Muscle of arm (tissue), 14 donors: Measurements from ENCODE around the gene PLGLB1. TPM values are rescaled to one million over a fixed set of nuclear protein-coding genes. Genes with fewer than 3 reads are reported as not detected.
"Not testable (repeated sequence)": the region's sequence is repeated elsewhere in the genome, so short reads cannot be mapped to it uniquely, and the experiment has no call there.

ENCODE experiments used
- DNase-seq: peaks from one replicate; pipeline ENCODE4 v3.0.0-alpha.2; 2013
- long read RNA-seq, 11 donors: transcript quantifications; one replicate each; lab custom pipeline, GENCODE V29; 2026
- polyA plus RNA-seq, 12 donors: library from polyadenylated mRNA; unstranded; fragments of 120-200 nt; gene quantifications; one replicate each; pipeline ENCODE4 v1.2.1, GENCODE V29; 2013; ENCODE audit not compliant: insufficient read length in 12 of 12

Gene PLGLB1
- 1 to 10 TPM in 10 of 12 donors, not detected in 2; 1.1 to 9.3 (median 6.8) TPM for polyA plus RNA-seq
- long read RNA-seq, donor 1, partial matches to known transcripts = 0 of 1 reads
- long read RNA-seq, donor 1, other reads (novel, unspliced or antisense) = 0 of 1 reads
- long read RNA-seq, donor 2, partial matches to known transcripts = 0 of 1 reads
- long read RNA-seq, donor 2, other reads (novel, unspliced or antisense) = 0 of 1 reads
- long read RNA-seq, donor 3, partial matches to known transcripts = 0 of 1 reads
- long read RNA-seq, donor 3, other reads (novel, unspliced or antisense) = 0 of 1 reads
- long read RNA-seq, donor 4 = 0 reads
- long read RNA-seq, donor 5 = 0 reads
- long read RNA-seq, donor 6 = 0 reads
- long read RNA-seq, donor 7 = 0 reads
- long read RNA-seq, donor 8, partial matches to known transcripts = 0 of 2 reads
- long read RNA-seq, donor 8, other reads (novel, unspliced or antisense) = 0 of 2 reads
- long read RNA-seq, donor 9 = 0 reads
- long read RNA-seq, donor 10 = 0 reads
- long read RNA-seq, donor 11, partial matches to known transcripts = 11 of 11 reads
- long read RNA-seq, donor 11, other reads (novel, unspliced or antisense) = 0 of 11 reads

DNA sequence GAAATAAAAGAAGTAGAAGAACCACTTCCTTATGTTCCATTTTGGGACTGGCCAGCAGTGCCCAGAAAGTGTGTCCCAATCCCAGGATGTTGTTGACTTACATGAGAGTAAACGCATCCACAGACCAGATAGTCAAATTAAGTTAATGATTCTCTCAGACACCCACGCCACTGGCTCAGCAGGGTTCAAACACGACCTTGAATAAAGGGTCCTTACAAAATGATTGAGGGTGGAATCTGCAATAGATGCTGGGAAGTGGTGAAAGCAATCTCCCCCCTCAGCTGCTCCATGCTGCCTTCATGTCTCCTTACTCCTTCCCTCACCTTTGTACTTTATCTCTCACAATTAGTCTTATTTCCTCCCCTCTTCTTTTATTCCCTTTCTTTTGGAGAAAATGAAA lies at the start of gene PLGLB1:
Gene PLGLB1, minus strand, starts transcription at position 101 of the 400 bp plus-strand sequence. Its CDS starts 61 bp downstream, at position 40.
- DNase-seq = not testable (repeated sequence)

- not testable (repeated sequence) for DNase-seq
Measured at GRCh38 chr2:87064305-87064704, 42.7 kb upstream of the PLGLB1 start.

GRCh38 chr2:87063431-87063830 lies 41.8 kb upstream of the PLGLB1 start:
- DNase-seq = not testable (repeated sequence)

GRCh38 chr2:87061519-87061918 lies 39.9 kb upstream of the PLGLB1 start:
- not testable (repeated sequence) for DNase-seq

DNA sequence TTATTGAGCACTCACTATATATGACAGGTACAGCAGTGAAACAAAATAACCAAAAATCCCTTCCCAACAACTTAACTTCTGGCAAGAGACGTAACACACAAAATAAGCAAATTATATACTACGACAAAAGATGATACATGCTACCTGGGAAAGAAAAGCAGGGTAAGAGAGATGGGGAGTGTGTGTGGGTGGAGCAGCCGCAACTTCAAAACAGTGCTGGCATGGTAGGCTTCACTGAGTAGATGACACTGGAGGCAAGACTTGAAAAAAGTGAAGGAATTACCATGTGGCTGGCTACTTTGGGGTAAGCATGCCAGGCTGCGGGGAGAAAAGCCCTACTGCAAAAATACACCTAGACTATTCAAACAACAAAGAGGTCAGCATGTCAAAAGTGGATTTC lies 36.0 kb upstream of the PLGLB1 start:
- DNase-seq = not testable (repeated sequence)

- not testable (repeated sequence) for DNase-seq
Measured at GRCh38 chr2:87056843-87057242, 35.2 kb upstream of the PLGLB1 start.

DNA sequence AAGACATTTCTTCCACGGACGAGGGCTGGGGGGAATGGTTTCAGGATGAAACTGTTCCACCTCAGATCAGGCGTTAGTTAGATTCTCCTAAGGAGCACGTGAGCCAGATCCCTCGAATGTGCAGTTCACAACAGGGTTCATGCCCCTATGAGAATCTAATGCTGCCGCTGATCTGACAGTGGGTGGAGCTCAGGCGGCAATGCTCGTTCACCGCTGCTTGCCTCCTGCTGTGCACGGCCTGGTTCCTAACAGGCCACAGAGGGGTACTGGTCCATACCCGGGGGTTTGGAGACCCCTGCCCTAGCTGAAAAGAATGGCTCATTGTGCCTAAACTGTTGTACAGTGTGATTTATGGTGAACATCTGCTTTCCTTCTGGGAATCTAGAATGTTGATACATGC lies 34.8 kb upstream of the PLGLB1 start:
- DNase-seq = not testable (repeated sequence)

- DNase-seq = not testable (repeated sequence)
Measured at GRCh38 chr2:87054375-87054774, 32.7 kb upstream of the PLGLB1 start.

- not testable (repeated sequence) for DNase-seq
Measured at GRCh38 chr2:87041321-87041978, 19.8 kb upstream of the PLGLB1 start.

DNA sequence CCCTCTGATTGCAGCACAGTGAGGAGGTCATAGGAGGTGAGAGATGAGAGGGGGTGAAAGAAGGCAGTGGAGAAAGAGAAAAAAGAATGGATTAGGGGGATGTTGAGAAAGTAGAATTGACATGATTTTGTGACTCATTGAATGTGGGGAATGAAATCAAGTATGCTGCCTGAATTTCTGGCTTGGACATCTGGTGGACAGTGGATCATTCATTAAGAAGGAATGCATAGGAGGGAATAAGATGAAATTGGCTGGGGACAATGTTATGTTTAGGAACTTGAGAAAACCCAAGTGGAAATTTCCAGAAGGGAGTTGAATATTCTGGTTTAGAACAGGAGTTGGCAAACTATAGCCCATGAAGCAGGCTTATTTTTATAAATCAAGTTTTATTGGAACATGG lies 7.0 kb upstream of the PLGLB1 start:
- DNase-seq = not testable (repeated sequence)

DNA sequence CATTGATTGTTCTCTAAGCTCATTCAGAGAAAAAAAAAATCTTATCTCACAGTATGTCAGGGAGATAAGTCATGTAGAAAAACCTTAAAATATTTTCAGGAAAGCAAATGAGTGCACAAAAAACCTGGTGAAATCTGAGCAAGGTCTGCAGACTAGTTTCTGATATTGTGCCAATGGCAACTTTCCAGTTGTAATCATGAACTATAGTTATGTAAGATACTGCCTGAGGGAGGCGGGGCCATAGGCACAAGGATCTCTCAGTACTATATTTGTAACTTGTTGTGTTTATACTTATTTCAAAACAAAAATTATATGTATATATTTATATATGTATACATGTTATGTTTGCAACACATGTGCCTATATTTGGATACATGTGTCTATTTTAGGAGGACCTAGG lies 5.2 kb upstream of the PLGLB1 start:
- DNase-seq = not testable (repeated sequence)

DNA sequence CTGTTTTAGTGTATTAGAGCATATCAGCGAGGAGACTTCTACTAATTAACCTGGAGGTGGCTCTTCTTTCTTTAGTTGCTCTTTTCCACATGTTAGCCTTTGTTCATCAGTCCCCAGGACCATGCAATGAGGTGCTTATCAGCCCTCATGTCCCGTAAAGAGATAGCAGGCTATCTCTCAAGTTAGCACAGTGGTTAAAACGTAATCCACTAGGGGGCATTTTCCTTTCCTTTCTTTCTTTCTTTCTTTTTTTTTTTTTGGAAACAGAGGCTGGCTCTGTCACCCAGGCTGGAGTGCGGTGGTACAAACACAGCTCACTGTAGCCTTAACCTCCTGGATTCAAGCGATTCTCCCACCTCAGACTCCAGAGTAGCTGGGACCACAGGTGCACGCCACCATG lies 4.3 kb upstream of the PLGLB1 start:
- not testable (repeated sequence) for DNase-seq

- not testable (repeated sequence) for DNase-seq
Measured at GRCh38 chr2:87023988-87024615, 2.5 kb upstream of the PLGLB1 start.

DNA sequence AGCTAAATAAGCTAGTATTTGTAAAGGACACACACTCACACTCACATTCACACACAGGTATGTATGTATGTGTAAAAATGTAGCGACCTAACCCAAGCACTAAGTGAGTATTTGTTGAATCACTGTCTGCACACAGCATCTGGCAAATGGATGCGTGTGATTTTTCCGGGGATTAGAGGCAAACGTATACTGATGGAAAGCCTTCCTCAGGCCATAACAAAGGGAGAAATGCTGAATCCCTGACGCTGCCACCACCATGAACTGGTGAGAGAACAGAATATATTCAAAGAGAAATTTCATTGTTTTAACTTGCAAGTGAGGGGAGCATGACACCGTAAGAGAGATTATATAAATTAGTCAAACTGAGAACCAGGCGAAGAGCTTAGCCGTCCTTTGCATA lies 601 bp downstream of the PLGLB1 start:
- not testable (repeated sequence) for DNase-seq

GRCh38 chr2:87019053-87019452 lies 2.6 kb downstream of the PLGLB1 start:
- not testable (repeated sequence) for DNase-seq

DNA sequence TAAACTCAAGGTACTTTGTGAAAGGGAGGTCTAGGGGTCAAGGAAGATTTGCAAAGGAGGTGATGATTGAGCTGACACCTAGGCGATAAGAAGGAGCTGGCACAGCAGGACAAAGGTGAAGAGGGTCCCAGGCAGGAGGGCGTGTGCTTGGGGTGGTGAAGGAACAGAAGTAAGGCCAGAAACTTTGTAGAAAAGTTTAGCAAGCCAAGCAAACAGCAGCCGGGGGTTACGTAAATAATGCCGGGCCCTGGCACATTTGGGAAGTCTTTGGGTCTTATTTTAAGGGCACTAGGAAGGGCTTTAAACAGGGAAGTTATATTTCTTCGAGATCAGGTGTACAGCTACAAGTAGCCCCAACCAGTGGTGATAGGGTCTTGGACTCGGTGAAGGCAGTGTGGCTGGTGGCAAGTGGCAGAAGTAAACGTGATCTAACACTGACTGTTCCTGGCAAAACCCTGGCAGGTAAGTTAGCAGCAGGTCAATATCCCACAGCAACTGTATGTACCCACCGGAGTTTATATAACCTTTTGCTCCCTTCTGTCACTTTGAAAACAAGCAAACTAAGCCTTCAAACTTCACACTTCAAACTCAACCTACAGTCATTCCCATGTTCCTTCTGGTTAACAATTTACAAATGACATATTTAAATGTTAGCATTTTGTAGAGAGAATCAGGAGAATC lies 7.0 kb downstream of the PLGLB1 start:
- not testable (repeated sequence) for DNase-seq

- DNase-seq = not testable (repeated sequence)
Measured at GRCh38 chr2:87004398-87004797, 17.2 kb downstream of the PLGLB1 start.
